HG02938 (cell line): ENCODE measurements around the gene R3HDM1.
A peak's percentile ranks its signal among the peaks of the same experiment; 100 is the strongest.
"Not testable (repeated sequence)": the region's sequence is repeated elsewhere in the genome, so short reads cannot be mapped to it uniquely, and the experiment has no call there.

Experiments used
- ATAC-seq: cut with Tn5 transposase; IDR thresholded peaks from one replicate; pipeline ENCODE4 v1.9.1; 2021; ENCODE audit warnings: mild to moderate bottlenecking, moderate library complexity; ENCODE audit not compliant: unreplicated experiment

The R3HDM1 gene

GRCh38 chr2:135637456-135638087 is 106.3 kb downstream of the R3HDM1 start:
- ATAC-seq, result peak; percentile 68

GRCh38 chr2:135638825-135639224 is 107.5 kb downstream of the R3HDM1 start:
- ATAC-seq, result no peak

GRCh38 chr2:135641156-135642068 is 110.1 kb downstream of the R3HDM1 start:
- ATAC-seq, result no peak

GRCh38 chr2:135647836-135648579 is 116.7 kb downstream of the R3HDM1 start:
- no peak for ATAC-seq

- no peak for ATAC-seq
These were observed 119.4 kb downstream of the R3HDM1 start for GRCh38 chr2:135650721-135651120.

- no peak for ATAC-seq
These were observed 120.4 kb downstream of the R3HDM1 start for GRCh38 chr2:135651717-135652116.

- not testable (repeated sequence) for ATAC-seq
These were observed 123.0 kb downstream of the R3HDM1 start for GRCh38 chr2:135654239-135654638.

GRCh38 chr2:135657806-135658582 is 126.7 kb downstream of the R3HDM1 start:
- ATAC-seq, result peak; percentile 74

GRCh38 chr2:135662088-135662487 is 130.8 kb downstream of the R3HDM1 start:
- ATAC-seq, result no peak

GRCh38 chr2:135663148-135663700 is 131.9 kb downstream of the R3HDM1 start:
- no peak for ATAC-seq

GRCh38 chr2:135664623-135665068 is 133.4 kb downstream of the R3HDM1 start:
- peak; percentile 89 for ATAC-seq

GRCh38 chr2:135667045-135667444 is 135.8 kb downstream of the R3HDM1 start:
- ATAC-seq, result no peak

GRCh38 chr2:135674453-135674852 is 143.2 kb downstream of the R3HDM1 start:
- ATAC-seq, result no peak

GRCh38 chr2:135676031-135676430 is 144.7 kb downstream of the R3HDM1 start:
- ATAC-seq, result no peak

- no peak for ATAC-seq
These were observed 147.8 kb downstream of the R3HDM1 start for GRCh38 chr2:135679125-135679524.

- no peak for ATAC-seq
These were observed 154.1 kb downstream of the R3HDM1 start for GRCh38 chr2:135685361-135685760.

- ATAC-seq, result no peak
These were observed 157.7 kb downstream of the R3HDM1 start for GRCh38 chr2:135688978-135689377.

- ATAC-seq, result no peak
These were observed 158.4 kb downstream of the R3HDM1 start for GRCh38 chr2:135689679-135690078.

- no peak for ATAC-seq
These were observed 163.4 kb downstream of the R3HDM1 start for GRCh38 chr2:135694711-135695110.

- no peak for ATAC-seq
These were observed 167.6 kb downstream of the R3HDM1 start for GRCh38 chr2:135698838-135699237.
